ENCODE measurements around the gene LPP.

DNA sequence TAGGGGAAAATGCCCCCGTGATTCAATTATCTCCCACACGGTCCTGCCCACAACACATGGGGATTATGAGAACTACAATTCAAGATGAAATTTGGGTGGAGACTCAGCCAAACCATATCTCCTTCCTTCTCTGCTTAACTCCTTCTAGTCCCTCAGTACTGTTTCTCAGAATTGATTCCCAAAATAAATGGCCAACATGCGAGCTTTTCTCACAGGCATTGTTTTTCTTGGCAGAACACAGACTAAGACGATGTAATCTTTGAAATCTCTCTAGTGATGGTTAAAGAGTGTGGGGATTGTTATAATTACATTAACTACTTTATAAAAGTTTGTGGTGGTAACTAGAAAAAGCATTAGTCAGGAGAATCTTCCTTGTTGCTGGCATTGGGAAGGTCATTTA lies 366.5 kb downstream of the LPP start:
- TF ChIP-seq, protein P1, sequence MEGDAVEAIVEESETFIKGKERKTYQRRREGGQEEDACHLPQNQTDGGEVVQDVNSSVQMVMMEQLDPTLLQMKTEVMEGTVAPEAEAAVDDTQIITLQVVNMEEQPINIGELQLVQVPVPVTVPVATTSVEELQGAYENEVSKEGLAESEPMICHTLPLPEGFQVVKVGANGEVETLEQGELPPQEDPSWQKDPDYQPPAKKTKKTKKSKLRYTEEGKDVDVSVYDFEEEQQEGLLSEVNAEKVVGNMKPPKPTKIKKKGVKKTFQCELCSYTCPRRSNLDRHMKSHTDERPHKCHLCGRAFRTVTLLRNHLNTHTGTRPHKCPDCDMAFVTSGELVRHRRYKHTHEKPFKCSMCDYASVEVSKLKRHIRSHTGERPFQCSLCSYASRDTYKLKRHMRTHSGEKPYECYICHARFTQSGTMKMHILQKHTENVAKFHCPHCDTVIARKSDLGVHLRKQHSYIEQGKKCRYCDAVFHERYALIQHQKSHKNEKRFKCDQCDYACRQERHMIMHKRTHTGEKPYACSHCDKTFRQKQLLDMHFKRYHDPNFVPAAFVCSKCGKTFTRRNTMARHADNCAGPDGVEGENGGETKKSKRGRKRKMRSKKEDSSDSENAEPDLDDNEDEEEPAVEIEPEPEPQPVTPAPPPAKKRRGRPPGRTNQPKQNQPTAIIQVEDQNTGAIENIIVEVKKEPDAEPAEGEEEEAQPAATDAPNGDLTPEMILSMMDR (IDR thresholded peaks at IDR 0.05) = no peak
- no peak for TF ChIP-seq EZH2 (IDR thresholded peaks at IDR 0.05; ENCODE audit: borderline replicate concordance, insufficient read depth, low read depth, low read length, poor library complexity, severe bottlenecking)
